ENCODE data around the gene DDX19B. TPM values are rescaled to one million over a fixed set of nuclear protein-coding genes. Genes with fewer than 3 reads are reported as not detected.
"Not testable (repeated sequence)": the region's sequence is repeated elsewhere in the genome, so short reads cannot be mapped to it uniquely, and the experiment has no call there.

Gene DDX19B
- total RNA-seq, 2 experiments from 2014 or later, result 29.8 to 32.3 TPM

DNA sequence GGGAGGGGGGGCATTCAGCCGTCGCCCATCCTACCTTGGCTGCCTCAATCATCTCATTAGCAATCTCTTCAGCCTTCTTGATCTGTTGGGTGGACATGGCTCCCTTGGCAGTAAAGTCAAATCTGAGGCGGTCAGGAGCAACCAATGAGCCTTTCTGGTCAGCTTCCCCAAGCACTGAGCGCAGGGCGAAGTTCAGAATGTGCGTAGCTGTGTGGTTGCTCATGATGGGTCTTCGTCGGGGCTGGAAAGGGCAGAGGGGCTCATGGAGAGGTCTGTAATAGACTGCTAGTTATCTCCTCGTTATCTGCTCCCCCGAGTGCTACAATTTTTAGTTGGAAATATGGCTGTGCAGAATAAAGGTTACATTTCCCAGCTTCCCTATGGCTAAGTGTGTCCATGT is 40.0 kb upstream of the DDX19B start:
- no peak for DNase-seq
- Mint-ChIP-seq H3K4me1 (no peaks in the 10 kb centered on the region), H3K27ac (no peak overlapping the region), H3K27me3 (no peaks in the 10 kb centered on the region), H3K4me3 (no peak overlapping the region), H3K36me3 (peaks cover 15% of the 10 kb centered on the region), H3K9me3 (no peaks in the 10 kb centered on the region)
- ATAC-seq (ENCODE audit: low read depth), result no peak
- POLR2A ChIA-PET, result interaction anchor here (1.0 kb wide), 1 partner anchor 30 kb away, joined by 4 read pairs; the partner anchor contains the start of gene AARS1

DNA sequence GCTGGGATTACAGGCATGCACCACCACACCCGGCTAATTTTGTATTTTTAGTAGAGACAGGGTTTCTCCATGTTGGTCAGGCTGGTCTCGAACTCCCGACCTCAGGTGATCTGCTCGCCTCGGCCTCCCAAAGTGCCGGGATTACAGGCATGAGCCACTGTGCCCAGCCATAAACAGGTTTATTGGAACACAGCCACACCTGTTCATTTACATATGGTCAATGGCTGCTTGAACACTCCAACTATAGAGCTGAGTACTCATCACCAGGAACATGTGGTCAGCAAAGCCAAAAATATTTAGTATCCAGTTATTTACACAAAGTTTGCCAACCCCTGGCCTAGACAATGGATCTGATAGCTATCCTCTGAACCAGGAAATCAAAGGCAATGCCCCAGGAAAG is 39.1 kb upstream of the DDX19B start:
- H3K9me3 Mint-ChIP-seq; H3K27me3 Mint-ChIP-seq; POLR2A ChIA-PET; H3K27ac Mint-ChIP-seq; ATAC-seq (ENCODE audit: low read depth); H3K4me3 Mint-ChIP-seq; DNase-seq; H3K4me1 Mint-ChIP-seq: not testable (repeated sequence)
- peaks cover 15% of the 10 kb centered on the region for H3K36me3 Mint-ChIP-seq

DNA sequence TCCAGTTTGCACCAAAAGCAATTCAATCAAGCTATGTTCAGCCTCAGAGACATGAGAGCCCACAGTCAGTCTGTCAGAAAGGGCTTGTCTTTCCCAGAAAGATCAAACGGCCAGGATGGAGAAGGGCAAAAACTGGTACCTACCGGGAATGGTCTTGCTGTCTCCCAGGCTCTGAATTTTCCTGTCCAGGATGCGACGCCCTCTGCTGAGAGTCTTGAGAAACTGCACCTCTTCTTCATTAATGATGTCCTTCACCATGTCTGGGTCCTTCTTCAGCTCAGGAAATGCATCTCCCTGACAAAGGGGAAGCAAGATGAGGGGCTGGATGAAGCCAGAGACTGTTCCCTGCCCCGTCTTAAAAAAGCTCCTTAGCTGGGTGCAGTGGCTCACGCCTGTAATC is 31.5 kb upstream of the DDX19B start:
- DNase-seq (peak; percentile 30), ATAC-seq (ENCODE audit: low read depth) (peak; percentile 33)
- peaks cover 29% of the 10 kb centered on the region for H3K36me3 Mint-ChIP-seq
- no peaks in the 10 kb centered on the region for H3K9me3 Mint-ChIP-seq
- H3K4me1 Mint-ChIP-seq, result no peaks in the 10 kb centered on the region
- no peak overlapping the region for H3K4me3 Mint-ChIP-seq
- no peaks in the 10 kb centered on the region for H3K27me3 Mint-ChIP-seq
- POLR2A ChIA-PET, result interaction anchor here (2.6 kb wide), 1 partner anchor 16 kb away, joined by 12 read pairs; the partner anchor contains the start of gene EXOSC6
- H3K27ac Mint-ChIP-seq, result no peak overlapping the region

DNA sequence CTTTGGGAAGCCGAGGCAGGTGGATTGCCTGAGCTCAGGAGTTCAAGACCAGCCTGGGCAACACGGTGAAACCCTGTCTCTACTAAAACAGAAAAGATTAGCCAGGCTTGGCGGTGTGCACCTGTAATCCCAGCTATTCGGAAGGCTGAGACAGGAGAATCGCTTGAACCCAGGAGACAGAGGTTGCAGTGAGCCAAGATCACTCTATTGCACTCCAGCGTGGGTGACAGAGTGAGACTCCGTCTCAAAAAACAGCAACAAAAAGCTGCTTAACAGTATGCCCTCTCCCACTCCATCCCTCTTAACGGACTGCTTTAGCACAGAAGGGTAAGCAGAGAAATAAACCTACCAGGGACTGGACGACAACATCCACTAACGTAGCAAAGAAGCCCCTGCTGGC is 31.1 kb upstream of the DDX19B start:
- H3K4me3 Mint-ChIP-seq; H3K27ac Mint-ChIP-seq; H3K27me3 Mint-ChIP-seq; ATAC-seq (ENCODE audit: low read depth); H3K4me1 Mint-ChIP-seq; DNase-seq; H3K9me3 Mint-ChIP-seq: not testable (repeated sequence)
- POLR2A ChIA-PET, result interaction anchor here (2.6 kb wide), 1 partner anchor 16 kb away, joined by 12 read pairs; the partner anchor contains the start of gene EXOSC6
- H3K36me3 Mint-ChIP-seq, result peaks cover 30% of the 10 kb centered on the region

DNA sequence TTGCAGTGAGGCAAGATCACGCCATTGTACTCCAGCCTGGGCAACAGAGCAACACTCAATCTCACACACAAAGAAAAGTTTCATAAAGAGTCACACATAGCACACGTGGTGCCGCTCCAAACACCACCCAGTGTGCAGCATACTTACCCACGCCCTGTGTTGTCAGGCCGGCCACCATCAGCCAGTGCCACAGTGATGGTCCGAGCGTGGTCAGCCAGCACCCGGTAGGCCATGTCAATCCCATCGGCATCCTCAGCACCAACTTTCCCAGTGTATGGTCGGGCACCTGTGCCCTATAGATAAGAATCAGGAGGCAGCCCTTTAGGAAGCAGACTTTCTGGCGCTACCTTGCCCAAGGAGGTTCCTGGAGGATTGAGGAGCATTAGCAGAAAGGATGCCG is 29.5 kb upstream of the DDX19B start:
- H3K27me3 Mint-ChIP-seq, result no peaks in the 10 kb centered on the region
- H3K9me3 Mint-ChIP-seq, result no peaks in the 10 kb centered on the region
- POLR2A ChIA-PET, result no interaction called here
- peaks cover 34% of the 10 kb centered on the region for H3K36me3 Mint-ChIP-seq
- no peak overlapping the region for H3K4me3 Mint-ChIP-seq
- ATAC-seq (ENCODE audit: low read depth) (no peak), DNase-seq (no peak)
- no peaks in the 10 kb centered on the region for H3K4me1 Mint-ChIP-seq
- no peak overlapping the region for H3K27ac Mint-ChIP-seq

DNA sequence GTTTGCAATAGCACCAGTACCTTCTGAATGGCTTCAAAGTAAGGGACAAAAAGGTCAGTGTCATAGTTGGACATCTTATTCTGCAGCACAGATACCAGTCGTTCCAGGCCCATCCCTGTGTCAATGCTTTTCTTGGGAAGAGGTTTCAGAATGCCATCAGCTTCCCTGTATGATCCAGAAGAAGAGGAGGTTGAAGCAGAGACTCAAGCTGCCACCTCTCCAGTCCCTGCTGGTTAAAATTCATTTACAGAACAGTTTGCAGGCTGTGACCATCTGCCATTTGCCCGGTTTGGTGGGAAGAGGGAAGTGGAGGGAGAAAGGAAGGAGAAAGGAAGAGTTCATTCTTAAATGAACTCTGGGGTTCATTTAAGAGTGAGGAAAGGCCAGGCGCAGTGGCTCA is 28.8 kb upstream of the DDX19B start:
- Mint-ChIP-seq H3K27ac (no peak overlapping the region), H3K9me3 (no peaks in the 10 kb centered on the region), H3K4me1 (no peaks in the 10 kb centered on the region), H3K27me3 (no peaks in the 10 kb centered on the region), H3K4me3 (no peak overlapping the region), H3K36me3 (peaks cover 37% of the 10 kb centered on the region)
- POLR2A ChIA-PET, result interaction anchor here (1.2 kb wide), 1 partner anchor 19 kb away, joined by 4 read pairs; the partner anchor contains the start of gene AARS1
- DNase-seq (no peak), ATAC-seq (ENCODE audit: low read depth) (no peak)

DNA sequence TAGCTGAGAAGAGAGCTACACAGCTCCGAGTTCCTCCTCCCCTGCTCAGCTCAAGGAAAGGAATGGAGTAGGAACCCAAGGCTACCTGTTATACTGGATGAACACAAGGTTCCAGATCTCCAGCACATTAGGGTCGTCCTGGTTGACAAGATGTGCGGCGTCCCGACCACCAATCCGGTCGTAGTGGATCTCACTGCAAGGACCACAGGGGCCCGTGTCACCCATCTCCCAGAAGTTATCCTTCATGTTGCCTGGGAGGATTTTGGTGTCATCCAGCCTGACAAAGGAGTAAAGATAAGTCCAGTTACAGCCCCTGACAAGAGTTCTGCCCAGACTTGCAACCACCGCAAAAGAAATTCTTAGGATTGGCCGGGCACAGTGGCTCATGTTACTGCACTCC is 27.3 kb upstream of the DDX19B start:
- H3K27ac Mint-ChIP-seq, result no peak overlapping the region
- DNase-seq (no peak), ATAC-seq (ENCODE audit: low read depth) (no peak)
- no peaks in the 10 kb centered on the region for H3K27me3 Mint-ChIP-seq
- POLR2A ChIA-PET, result interaction anchor here (1.2 kb wide), 1 partner anchor 17 kb away, joined by 4 read pairs; the partner anchor contains the start of gene AARS1
- H3K4me1 Mint-ChIP-seq, result no peaks in the 10 kb centered on the region
- no peak overlapping the region for H3K4me3 Mint-ChIP-seq
- H3K9me3 Mint-ChIP-seq, result no peaks in the 10 kb centered on the region
- H3K36me3 Mint-ChIP-seq, result peaks cover 44% of the 10 kb centered on the region

DNA sequence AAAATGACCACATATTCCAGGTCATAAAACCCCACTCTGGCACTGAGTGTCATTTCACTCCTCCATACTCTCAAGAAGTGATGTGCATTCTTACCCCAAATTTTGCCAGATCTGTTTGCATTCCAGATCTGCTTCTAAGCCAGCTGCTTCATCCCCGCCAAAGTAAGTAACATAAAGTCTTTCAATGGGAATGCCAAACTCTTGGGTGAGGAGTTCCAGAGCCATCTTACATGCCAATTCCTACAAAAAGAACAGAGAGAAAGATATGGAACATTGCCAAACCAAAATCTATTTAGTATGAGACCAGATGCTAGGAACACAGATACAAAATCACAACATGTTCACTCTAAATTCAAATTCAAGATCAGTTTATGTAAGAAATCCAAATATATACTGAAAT is 22.6 kb upstream of the DDX19B start:
- no peak overlapping the region for H3K4me3 Mint-ChIP-seq
- POLR2A ChIA-PET, result interaction anchor here (1.1 kb wide), 1 partner anchor 13 kb away, joined by 10 read pairs; the partner anchor contains the start of gene AARS1
- H3K9me3 Mint-ChIP-seq, result no peaks in the 10 kb centered on the region
- peaks cover 44% of the 10 kb centered on the region for H3K36me3 Mint-ChIP-seq
- DNase-seq, result no peak
- peaks cover 6% of the 10 kb centered on the region for H3K4me1 Mint-ChIP-seq
- H3K27ac Mint-ChIP-seq, result no peak overlapping the region
- no peak for ATAC-seq (ENCODE audit: low read depth)
- H3K27me3 Mint-ChIP-seq, result no peaks in the 10 kb centered on the region

DNA sequence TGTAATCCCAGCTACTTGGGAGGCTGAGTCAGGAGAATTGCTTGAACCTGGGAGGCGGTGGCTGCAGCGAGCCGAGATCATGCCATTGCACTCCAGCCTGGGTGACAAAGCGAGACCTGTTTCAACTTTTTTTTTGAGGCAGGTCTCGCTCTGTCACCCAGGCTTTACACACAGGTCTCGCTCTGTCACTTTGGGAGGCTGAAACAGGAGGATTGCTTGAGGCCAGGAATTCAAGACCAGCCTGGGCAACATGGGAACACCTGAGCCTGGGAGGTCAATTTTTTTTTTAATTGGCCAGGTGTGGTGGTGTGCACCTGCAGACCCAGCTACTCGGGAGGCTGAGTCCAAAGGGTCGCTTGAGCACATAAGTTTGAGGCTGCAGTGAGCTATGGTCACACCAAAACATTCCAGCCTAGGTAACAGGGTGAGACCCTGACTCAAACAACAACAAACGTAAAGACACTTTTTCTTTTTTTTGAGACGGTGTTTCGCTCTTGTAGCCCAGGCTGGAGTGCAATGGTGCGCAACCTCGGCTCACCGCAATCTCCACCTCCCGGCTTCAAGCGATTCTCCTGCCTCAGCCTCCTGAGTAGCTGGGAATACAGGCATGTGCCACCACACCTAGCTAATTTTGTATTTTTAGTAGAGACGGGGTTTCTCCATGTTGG is 11.5 kb upstream of the DDX19B start:
- Mint-ChIP-seq H3K36me3 (peaks cover 16% of the 10 kb centered on the region), H3K4me3 (peak overlapping the region; percentile 99), H3K27ac (peak overlapping the region; percentile 99), H3K4me1 (peaks cover 35% of the 10 kb centered on the region)
- POLR2A ChIA-PET, result interaction anchor here (1.1 to 2.9 kb wide), 4 partner anchors 11 to 238 kb away, joined by 3 to 59 read pairs (median 14); partner anchors contain the start of gene DDX19B
- not testable (repeated sequence) for ATAC-seq (ENCODE audit: low read depth); H3K9me3 Mint-ChIP-seq; H3K27me3 Mint-ChIP-seq; DNase-seq

DNA sequence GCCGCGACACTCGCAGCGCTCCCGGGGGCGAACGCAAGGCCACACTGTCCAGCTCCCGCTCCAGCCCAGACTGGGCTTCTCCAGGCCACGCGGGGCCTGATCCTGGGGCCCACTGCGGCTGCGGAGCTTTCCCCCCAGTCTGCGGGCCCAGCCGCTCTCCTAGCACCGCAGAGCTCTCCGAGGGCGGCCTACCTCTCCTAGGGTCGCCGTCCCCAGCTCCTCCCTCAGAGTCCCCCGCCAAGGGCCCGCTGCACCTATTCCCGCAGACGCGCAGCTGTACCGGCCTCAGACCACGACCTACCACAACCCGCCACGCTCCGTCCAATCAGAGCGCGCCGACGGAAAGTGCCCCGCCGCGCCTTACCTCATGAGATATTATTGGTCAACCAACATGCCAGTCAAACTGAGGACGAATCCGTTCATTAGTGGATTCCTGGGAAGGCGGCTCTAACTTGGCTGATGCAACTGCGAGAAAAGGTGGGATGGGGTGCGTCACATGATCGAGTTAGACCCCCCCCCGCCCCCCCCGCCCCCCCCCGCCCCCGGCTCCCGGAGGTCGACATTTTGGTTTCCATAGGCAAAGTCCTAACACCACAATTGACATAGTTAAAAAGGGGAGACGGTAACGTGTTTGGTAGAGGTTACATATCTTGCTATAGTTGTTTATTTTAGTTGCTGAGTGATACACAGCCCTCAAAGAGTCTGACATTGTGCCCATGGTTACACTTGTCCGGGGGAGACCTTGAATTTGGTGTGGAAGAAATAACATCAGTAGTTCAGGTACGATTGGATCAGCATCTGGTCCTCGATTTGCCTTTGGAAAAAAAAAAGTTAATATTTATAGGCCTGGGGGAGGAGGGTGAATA is 9.5 kb upstream of the DDX19B start, which contains the start of gene AARS1:
Gene AARS1, minus strand, starts transcription at position 278 of the 866 bp plus-strand sequence. CDS start 6,743 bp downstream, outside the sequence.
- ATAC-seq (ENCODE audit: low read depth), result peak; percentile 97
- DNase-seq, result peak; percentile 93
- Mint-ChIP-seq H3K9me3 (no peaks in the 10 kb centered on the region), H3K36me3 (peaks cover 7% of the 10 kb centered on the region), H3K4me3 (peak within 1 kb of the TSS; percentile 99), H3K27ac (peak within 1 kb of the TSS; percentile 99), H3K4me1 (peaks cover 24% of the 10 kb centered on the region), H3K27me3 (no peaks in the 10 kb centered on the region)
- POLR2A ChIA-PET, result interaction anchor here (0.5 to 2.9 kb wide), 19 partner anchors 9 to 365 kb away, joined by 3 to 59 read pairs (median 4); partner anchors contain the start of genes COG4, DDX19A, DDX19B and EXOSC6

DNA sequence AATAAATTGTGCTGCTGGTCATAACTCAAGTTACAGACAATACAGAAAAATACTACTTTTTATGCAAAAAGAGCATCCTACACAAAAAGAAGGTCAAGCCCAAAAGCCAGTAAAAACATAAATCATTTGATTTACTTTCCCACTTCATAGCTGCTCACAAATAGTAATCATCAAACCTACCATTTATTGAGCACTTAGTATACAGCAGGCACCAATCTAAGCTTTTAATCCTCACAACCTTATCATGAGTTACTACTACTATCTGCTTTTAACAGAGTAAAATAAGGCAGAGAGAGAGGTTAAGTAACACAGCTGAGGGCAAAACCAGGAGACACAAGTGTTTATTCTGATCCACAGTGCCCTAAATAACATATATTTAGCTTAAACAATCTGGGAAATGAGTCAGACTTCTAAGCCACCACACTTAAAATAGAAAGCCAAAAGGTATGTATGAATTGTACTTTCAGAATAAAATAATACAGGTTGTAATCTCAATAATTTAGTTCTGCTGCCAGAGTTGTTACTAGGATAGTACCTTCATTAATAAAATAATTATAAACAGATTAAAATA is 8.0 kb upstream of the DDX19B start:
- POLR2A ChIA-PET, result interaction anchor here (0.8 to 2.2 kb wide), 4 partner anchors 8 to 232 kb away, joined by 3 to 8 read pairs (median 4); partner anchors contain the start of genes COG4, DDX19A, DDX19B and SF3B3
- peaks cover 6% of the 10 kb centered on the region for H3K36me3 Mint-ChIP-seq
- H3K27ac Mint-ChIP-seq, result peak overlapping the region; percentile 54
- ATAC-seq (ENCODE audit: low read depth), result no peak
- H3K27me3 Mint-ChIP-seq, result no peaks in the 10 kb centered on the region
- H3K4me3 Mint-ChIP-seq, result no peak overlapping the region
- H3K9me3 Mint-ChIP-seq, result no peaks in the 10 kb centered on the region
- peaks cover 13% of the 10 kb centered on the region for H3K4me1 Mint-ChIP-seq
- no peak for DNase-seq

DNA sequence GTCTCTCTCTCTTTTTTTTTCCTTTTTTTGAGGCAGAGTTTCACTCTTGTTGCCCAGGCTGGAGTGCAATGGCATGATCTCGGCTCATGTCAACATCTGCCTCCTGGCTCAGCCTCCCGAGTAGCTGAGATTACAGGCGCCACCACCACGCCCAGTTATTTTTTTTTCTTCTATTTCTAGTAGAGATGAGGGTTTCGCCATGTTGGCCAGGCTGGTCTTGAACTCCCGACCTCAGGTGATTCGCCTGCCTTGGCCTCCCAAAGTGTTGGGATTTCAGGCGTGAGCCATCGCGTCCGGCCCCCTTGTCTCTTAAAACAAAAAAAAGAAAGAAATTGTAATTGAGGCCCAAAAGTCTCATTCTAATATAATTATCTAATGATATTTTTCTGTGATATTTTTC is 6.8 kb upstream of the DDX19B start:
- peaks cover 13% of the 10 kb centered on the region for H3K4me1 Mint-ChIP-seq
- H3K27me3 Mint-ChIP-seq; H3K36me3 Mint-ChIP-seq; H3K4me3 Mint-ChIP-seq; H3K9me3 Mint-ChIP-seq; DNase-seq; ATAC-seq (ENCODE audit: low read depth); H3K27ac Mint-ChIP-seq: not testable (repeated sequence)
- POLR2A ChIA-PET, result interaction anchor here (2.2 kb wide), 1 partner anchor 55 kb away, joined by 8 read pairs; the partner anchor contains the start of gene DDX19A

All from activated naive CD8-positive, alpha-beta T cell treated with anti-CD3 and anti-CD28 coated beads, Interleukin-2, amount 10 ng/mL, durations not matched to agents 7 days and 5 days (primary cell).